Measurements from ENCODE around the gene AQP5.

The AQP5 gene

DNA sequence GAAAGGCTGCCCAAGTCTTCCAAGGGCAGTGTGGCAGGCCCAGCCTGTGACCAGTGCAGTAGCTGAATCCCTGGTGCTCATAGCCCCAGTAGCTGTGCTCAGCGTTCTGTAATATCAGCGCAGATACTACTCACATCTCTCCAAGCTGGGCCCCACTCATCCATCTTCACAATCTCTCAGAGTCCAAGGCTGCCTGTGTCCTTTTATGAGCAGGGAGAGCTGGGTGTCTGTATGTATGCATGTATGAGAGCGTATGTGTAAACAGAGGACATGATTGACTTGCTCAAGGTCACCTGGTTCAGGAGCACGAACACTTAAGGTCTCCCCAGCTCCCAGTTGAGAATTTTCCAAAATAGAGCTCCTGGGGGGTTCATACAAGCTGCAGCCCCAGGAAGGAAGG, 16.5 kb downstream of the AQP5 start:
- no peak for DNase-seq (ENCODE audit: extremely low read depth, low read depth)
- TF ChIP-seq CTCF (IDR thresholded peaks at IDR 0.05; ENCODE audit: low read depth, low read length, missing control alignments): no peak

GRCh38 chr12:49979016-49979586, 17.4 kb downstream of the AQP5 start:
- no peak for TF ChIP-seq CTCF (IDR thresholded peaks at IDR 0.05; ENCODE audit: low read depth, low read length, missing control alignments)
- no peak for DNase-seq (ENCODE audit: extremely low read depth, low read depth)
- H3K4me3 ChIP-seq (replicated peaks; ENCODE audit: low read depth, low read length): no peak overlapping the region

More for the DNA sequence above, 16.5 kb downstream of the AQP5 start:
- H3K4me3 ChIP-seq (replicated peaks; ENCODE audit: low read depth, low read length): no peak overlapping the region

GRCh38 chr12:49979791-49980190, 18.1 kb downstream of the AQP5 start:
- TF ChIP-seq CTCF (IDR thresholded peaks at IDR 0.05; ENCODE audit: low read depth, low read length, missing control alignments): no peak
- no peak for DNase-seq (ENCODE audit: extremely low read depth, low read depth)
- H3K4me3 ChIP-seq (replicated peaks; ENCODE audit: low read depth, low read length): no peak overlapping the region

DNA sequence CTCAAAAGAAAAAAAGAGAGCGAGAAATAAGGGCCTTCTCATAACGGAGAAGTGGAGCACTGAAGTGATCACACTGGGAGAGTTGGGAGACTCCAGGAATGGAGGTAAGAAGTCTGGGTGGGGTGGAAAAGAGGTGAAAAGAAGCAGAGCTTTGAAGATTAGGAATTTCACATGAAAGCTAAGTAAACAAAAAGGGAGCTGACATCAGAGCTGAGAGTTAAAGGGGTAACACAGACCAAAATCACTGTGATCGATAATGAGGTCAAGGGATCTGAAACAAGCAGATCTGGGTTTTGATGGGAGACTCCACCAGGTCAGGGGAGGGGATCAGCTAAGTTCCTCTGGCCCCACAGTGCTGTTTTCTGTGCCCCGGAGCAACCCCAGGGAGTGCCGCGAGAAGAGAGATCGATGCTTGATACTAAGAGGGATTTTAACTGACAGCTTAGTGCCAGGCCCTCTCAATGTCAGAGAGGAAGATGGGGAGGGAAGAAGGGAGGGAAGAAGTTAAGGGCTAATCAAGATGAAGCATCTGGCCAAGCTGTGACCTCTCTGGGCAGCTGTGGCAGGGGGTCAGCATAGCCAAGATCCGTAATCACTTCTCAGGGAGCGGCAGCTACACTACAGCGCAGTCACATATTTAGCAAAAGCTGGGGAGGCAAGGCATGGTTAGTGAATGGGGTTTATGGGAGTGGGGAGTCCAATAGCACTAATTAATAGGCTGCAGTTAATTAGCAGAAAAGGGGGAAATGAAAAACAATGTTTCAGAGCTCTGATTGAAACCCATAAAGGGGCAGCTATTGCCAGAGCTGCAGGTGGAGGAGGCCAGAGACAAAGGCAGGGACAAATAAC, 19.1 kb downstream of the AQP5 start:
- no peak overlapping the region for H3K4me3 ChIP-seq (replicated peaks; ENCODE audit: low read depth, low read length)
- DNase-seq (ENCODE audit: extremely low read depth, low read depth): no peak
- no peak for TF ChIP-seq CTCF (IDR thresholded peaks at IDR 0.05; ENCODE audit: low read depth, low read length, missing control alignments)

GRCh38 chr12:49982246-49983087, 20.8 kb downstream of the AQP5 start:
- TF ChIP-seq CTCF (IDR thresholded peaks at IDR 0.05; ENCODE audit: low read depth, low read length, missing control alignments): no peak
- DNase-seq (ENCODE audit: extremely low read depth, low read depth): no peak
- H3K4me3 ChIP-seq (replicated peaks; ENCODE audit: low read depth, low read length): no peak overlapping the region

DNA sequence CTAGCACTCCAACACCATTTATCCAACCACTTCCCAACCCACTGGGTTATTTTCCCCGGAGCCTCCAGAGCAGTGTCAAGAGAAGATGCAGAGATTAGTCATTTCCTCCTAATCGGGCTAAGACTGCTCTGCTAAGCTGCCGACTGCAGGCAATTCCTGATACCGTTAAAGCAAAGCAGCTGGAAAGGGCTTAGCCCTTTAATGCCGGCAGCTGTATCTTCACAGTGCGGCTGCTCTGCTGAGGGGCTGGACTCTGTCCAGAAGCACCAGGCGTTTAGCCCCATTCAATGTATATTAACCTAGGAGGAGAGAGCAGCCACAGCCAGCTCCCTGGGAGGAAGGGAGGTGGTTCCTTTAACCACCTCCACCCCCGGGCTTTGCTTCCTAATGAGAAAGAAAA, 22.2 kb downstream of the AQP5 start:
- no peak overlapping the region for H3K4me3 ChIP-seq (replicated peaks; ENCODE audit: low read depth, low read length)
- DNase-seq (ENCODE audit: extremely low read depth, low read depth): peak; percentile 82
- no peak for TF ChIP-seq CTCF (IDR thresholded peaks at IDR 0.05; ENCODE audit: low read depth, low read length, missing control alignments)
